ENCODE data around the gene CNEP1R1. TPM values are rescaled to one million over a fixed set of nuclear protein-coding genes. Genes with fewer than 3 reads are reported as not detected.
A peak's percentile ranks its signal among the peaks of the same experiment; 100 is the strongest.
"Not testable (repeated sequence)": the region's sequence is repeated elsewhere in the genome, so short reads cannot be mapped to it uniquely, and the experiment has no call there.

The CNEP1R1 gene
- total RNA-seq, 3 donors from 2014 or later, result 19.3 to 20.8 (median 20.3) TPM

- no peak for ATAC-seq
- intact Hi-C loops (cut with DNase I, micrococcal nuclease), result no loop called here
- Histone ChIP-seq H3K4me3 (no peak overlapping the region), H3K36me3 (ENCODE audit: low read depth) (no peaks in the 10 kb centered on the region), H3K9me3 (peaks cover 3% of the 10 kb centered on the region), H3K4me1 (ENCODE audit: low read depth) (no peaks in the 10 kb centered on the region)
- TF ChIP-seq CTCF (IDR thresholded peaks at IDR 0.05), result no peak
- no peak for DNase-seq
Measured at GRCh38 chr16:50006964-50007363, 18.1 kb upstream of the CNEP1R1 start.

- intact Hi-C loops (cut with DNase I, micrococcal nuclease), result no loop called here
- ATAC-seq (no peak), DNase-seq (no peak)
- Histone ChIP-seq H3K4me1 (ENCODE audit: low read depth) (no peaks in the 10 kb centered on the region), H3K4me3 (no peak overlapping the region), H3K36me3 (ENCODE audit: low read depth) (no peaks in the 10 kb centered on the region), H3K9me3 (no peaks in the 10 kb centered on the region)
- TF ChIP-seq CTCF (IDR thresholded peaks at IDR 0.05), result no peak
Measured at GRCh38 chr16:50007744-50008143, 17.3 kb upstream of the CNEP1R1 start.

- H3K36me3 ChIP-seq (ENCODE audit: low read depth), result no peaks in the 10 kb centered on the region
- no peaks in the 10 kb centered on the region for H3K9me3 ChIP-seq
- H3K4me1 ChIP-seq (ENCODE audit: low read depth), result no peaks in the 10 kb centered on the region
- intact Hi-C loops (cut with DNase I, micrococcal nuclease), result no loop called here
- no peak for TF ChIP-seq CTCF (IDR thresholded peaks at IDR 0.05)
- ATAC-seq (no peak), DNase-seq (no peak)
- H3K4me3 ChIP-seq, result no peak overlapping the region
Measured at GRCh38 chr16:50010212-50010611, 14.8 kb upstream of the CNEP1R1 start.

- intact Hi-C loops (cut with DNase I, micrococcal nuclease), result no loop called here
- DNase-seq (no peak), ATAC-seq (peak; percentile 28)
- TF ChIP-seq CTCF (IDR thresholded peaks at IDR 0.05), result no peak
- Histone ChIP-seq H3K4me3 (no peak overlapping the region), H3K4me1 (ENCODE audit: low read depth) (no peaks in the 10 kb centered on the region), H3K36me3 (ENCODE audit: low read depth) (no peaks in the 10 kb centered on the region), H3K9me3 (no peaks in the 10 kb centered on the region)
Measured at GRCh38 chr16:50011707-50012106, 13.3 kb upstream of the CNEP1R1 start.

GRCh38 chr16:50012182-50012581, 12.8 kb upstream of the CNEP1R1 start:
- no peaks in the 10 kb centered on the region for H3K36me3 ChIP-seq (ENCODE audit: low read depth)
- H3K4me1 ChIP-seq (ENCODE audit: low read depth), result no peaks in the 10 kb centered on the region
- TF ChIP-seq CTCF (IDR thresholded peaks at IDR 0.05), result no peak
- H3K9me3 ChIP-seq, result no peaks in the 10 kb centered on the region
- intact Hi-C loops (cut with DNase I, micrococcal nuclease), result no loop called here
- no peak overlapping the region for H3K4me3 ChIP-seq
- DNase-seq, result no peak
- no peak for ATAC-seq

- H3K4me1 ChIP-seq (ENCODE audit: low read depth); DNase-seq; H3K4me3 ChIP-seq; H3K9me3 ChIP-seq; intact Hi-C loops (cut with DNase I, micrococcal nuclease); H3K36me3 ChIP-seq (ENCODE audit: low read depth); ATAC-seq: not testable (repeated sequence)
Measured at GRCh38 chr16:50014211-50014610, 10.8 kb upstream of the CNEP1R1 start.
